ENCODE measurements around the gene PARVG.
"Not testable (repeated sequence)": the region's sequence is repeated elsewhere in the genome, so short reads cannot be mapped to it uniquely, and the experiment has no call there.

Gene PARVG

GRCh38 chr22:44217346-44217745, 36.6 kb downstream of the PARVG start:
- DNase-seq: no peak

GRCh38 chr22:44218071-44218470, 37.3 kb downstream of the PARVG start:
- DNase-seq: no peak

- DNase-seq: no peak
Observed at GRCh38 chr22:44219101-44219870, 38.6 kb downstream of the PARVG start.

- DNase-seq: no peak
Observed at GRCh38 chr22:44220727-44221680, 40.3 kb downstream of the PARVG start.

- no peak for DNase-seq
Observed at GRCh38 chr22:44221710-44222475, 41.2 kb downstream of the PARVG start.

GRCh38 chr22:44224166-44224565, 43.4 kb downstream of the PARVG start:
- no peak for DNase-seq

GRCh38 chr22:44225091-44225689, 44.5 kb downstream of the PARVG start:
- no peak for DNase-seq

GRCh38 chr22:44225812-44226211, 45.1 kb downstream of the PARVG start:
- DNase-seq: no peak

- DNase-seq: no peak
Observed at GRCh38 chr22:44229331-44229730, 48.6 kb downstream of the PARVG start.

GRCh38 chr22:44229809-44230208, 49.1 kb downstream of the PARVG start:
- no peak for DNase-seq

GRCh38 chr22:44231233-44231632, 50.5 kb downstream of the PARVG start:
- no peak for DNase-seq

GRCh38 chr22:44234372-44234771, 53.6 kb downstream of the PARVG start:
- not testable (repeated sequence) for DNase-seq

- DNase-seq: no peak
Observed at GRCh38 chr22:44237290-44237689, 56.6 kb downstream of the PARVG start.

- DNase-seq: not testable (repeated sequence)
Observed at GRCh38 chr22:44241121-44241520, 60.4 kb downstream of the PARVG start.

- DNase-seq: no peak
Observed at GRCh38 chr22:44242946-44243724, 62.4 kb downstream of the PARVG start.

GRCh38 chr22:44243761-44244160, 63.0 kb downstream of the PARVG start:
- no peak for DNase-seq

- no peak for DNase-seq
Observed at GRCh38 chr22:44244265-44244822, 63.6 kb downstream of the PARVG start.

GRCh38 chr22:44245438-44245837, 64.7 kb downstream of the PARVG start:
- DNase-seq: no peak

- no peak for DNase-seq
Observed at GRCh38 chr22:44245867-44246266, 65.1 kb downstream of the PARVG start.

GRCh38 chr22:44246615-44247326, 66.0 kb downstream of the PARVG start:
- no peak for DNase-seq

GRCh38 chr22:44247346-44247745, 66.6 kb downstream of the PARVG start:
- DNase-seq: no peak

Data from activated CD4-positive, alpha-beta T cell treated with anti-CD3 and anti-CD28 coated beads, Interleukin-2, amount 50 U/mL, for 1 hour (primary cell).